Prostate gland (tissue), 2 donors: Measurements from ENCODE around the gene LGMN. TPM values are rescaled to one million over a fixed set of nuclear protein-coding genes. Genes with fewer than 3 reads are reported as not detected.

Experiments
- DNase-seq: peaks from one replicate; pipeline ENCODE4 v3.0.0-alpha.2; 2019; ENCODE audit warnings: low spot score
- H3K27ac ChIP-seq, 2 donors: fragments of 200-600 bp; sonication (generic); 2 replicates each; pipeline ENCODE4 v1.5.1; 2017 to 2019
- H3K27me3 ChIP-seq: fragments of 200-600 bp; sonication (generic); replicated peaks from 2 replicates; pipeline ENCODE4 v1.5.1; 2019; ENCODE audit not compliant: insufficient read depth
- H3K36me3 ChIP-seq, 2 donors: fragments of 200-600 bp; sonication (generic); 1 replicate in 1 of 2; 2 replicates in 1 of 2; pipeline versions ENCODE4 v1.5.1 to v1.8.1; 2017 to 2019
- H3K4me1 ChIP-seq: fragments of 200-600 bp; sonication (generic); replicated peaks from 2 replicates; pipeline ENCODE4 v1.5.1; 2019
- H3K4me3 ChIP-seq, 2 donors: fragments of 200-600 bp; sonication (generic); 2 replicates each; pipeline ENCODE4 v1.5.1; 2017 to 2019
- H3K9me3 ChIP-seq: fragments of 200-600 bp; sonication (generic); 2 replicates; pipeline ENCODE4 v1.5.1; 2017
- POLR2A ChIP-seq: fragments of 450-650 bp; IDR thresholded peaks from one replicate; pipeline ENCODE4 v1.6.1; 2016; ENCODE audit warnings: antibody characterized with exemption, mild to moderate bottlenecking
- POLR2AphosphoS5 ChIP-seq: sonication (generic); formaldehyde crosslinking; IDR thresholded peaks from one replicate; pipeline ENCODE4 v1.6.1; 2017; ENCODE audit warnings: antibody characterized with exemption
- WGBS: methylation state at CpG from one replicate; pipeline ENCODE4 v1.1.5; 2018; 5-methylcytosine and 5-hydroxymethylcytosine counted together
- intact Hi-C: fragments of 100-400 bp; cut with DNase I; formaldehyde crosslinking; loops from one replicate; pipeline ENCODE4 v1.14.2; 2022
- total RNA-seq, 2 donors: library from RNA; depleted of rRNA; stranded (reverse); fragments of >200 nt; gene quantifications; one replicate each; pipeline ENCODE4 v1.1.0, GENCODE V29; 2016
- TF ChIP-seq, protein P1 (sequence below), 4 experiments: fragments of 200-600 bp in 2 of 4; fragments of 450-650 bp in 2 of 4; sonication (generic) in 2 of 4; IDR thresholded peaks; 1 replicate in 3 of 4; 2 replicates in 1 of 4; pipeline ENCODE4 v1.5.1; 2016 to 2019; ENCODE audit warnings: antibody characterized with exemption in 4 of 4, mild to moderate bottlenecking in 2 of 4, moderate library complexity in 2 of 4

Gene LGMN
- total RNA-seq, 2 donors from 2014 or later, result 88.3 to 155 TPM

DNA sequence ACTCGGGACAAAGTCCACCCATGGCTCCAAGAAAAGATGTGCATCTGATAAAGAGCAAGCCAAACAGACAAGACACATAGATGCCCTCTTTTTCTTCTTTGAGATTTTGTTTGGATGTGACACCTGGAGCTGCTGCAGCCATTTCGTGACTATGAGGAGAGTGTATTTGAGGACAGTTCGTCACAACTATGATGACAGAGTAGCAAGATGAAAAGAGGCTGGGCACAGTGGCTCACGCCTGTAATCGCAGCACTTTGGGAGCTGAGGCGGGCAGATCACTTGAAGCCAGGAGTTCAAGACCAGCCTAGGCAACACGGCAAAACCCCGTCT, 21.5 kb downstream of the LGMN start:
- Histone ChIP-seq H3K4me3 (no peak overlapping the region), H3K27ac (no peak overlapping the region), H3K27me3 (no peaks in the 10 kb centered on the region), H3K9me3 (no peaks in the 10 kb centered on the region), H3K36me3 (peaks cover 0 to under 1% of the 10 kb centered on the region in 2 donors), H3K4me1 (peaks cover 8% of the 10 kb centered on the region)
- DNase-seq, result no peak
- WGBS, result 96% methylated on average over 8 of the region's 8 CpGs
- TF ChIP-seq, protein P1, sequence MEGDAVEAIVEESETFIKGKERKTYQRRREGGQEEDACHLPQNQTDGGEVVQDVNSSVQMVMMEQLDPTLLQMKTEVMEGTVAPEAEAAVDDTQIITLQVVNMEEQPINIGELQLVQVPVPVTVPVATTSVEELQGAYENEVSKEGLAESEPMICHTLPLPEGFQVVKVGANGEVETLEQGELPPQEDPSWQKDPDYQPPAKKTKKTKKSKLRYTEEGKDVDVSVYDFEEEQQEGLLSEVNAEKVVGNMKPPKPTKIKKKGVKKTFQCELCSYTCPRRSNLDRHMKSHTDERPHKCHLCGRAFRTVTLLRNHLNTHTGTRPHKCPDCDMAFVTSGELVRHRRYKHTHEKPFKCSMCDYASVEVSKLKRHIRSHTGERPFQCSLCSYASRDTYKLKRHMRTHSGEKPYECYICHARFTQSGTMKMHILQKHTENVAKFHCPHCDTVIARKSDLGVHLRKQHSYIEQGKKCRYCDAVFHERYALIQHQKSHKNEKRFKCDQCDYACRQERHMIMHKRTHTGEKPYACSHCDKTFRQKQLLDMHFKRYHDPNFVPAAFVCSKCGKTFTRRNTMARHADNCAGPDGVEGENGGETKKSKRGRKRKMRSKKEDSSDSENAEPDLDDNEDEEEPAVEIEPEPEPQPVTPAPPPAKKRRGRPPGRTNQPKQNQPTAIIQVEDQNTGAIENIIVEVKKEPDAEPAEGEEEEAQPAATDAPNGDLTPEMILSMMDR (IDR thresholded peaks at IDR 0.05), result no peak
- TF ChIP-seq POLR2A (no peak), POLR2AphosphoS5 (no peak)
- intact Hi-C loops, result no loop called here

DNA sequence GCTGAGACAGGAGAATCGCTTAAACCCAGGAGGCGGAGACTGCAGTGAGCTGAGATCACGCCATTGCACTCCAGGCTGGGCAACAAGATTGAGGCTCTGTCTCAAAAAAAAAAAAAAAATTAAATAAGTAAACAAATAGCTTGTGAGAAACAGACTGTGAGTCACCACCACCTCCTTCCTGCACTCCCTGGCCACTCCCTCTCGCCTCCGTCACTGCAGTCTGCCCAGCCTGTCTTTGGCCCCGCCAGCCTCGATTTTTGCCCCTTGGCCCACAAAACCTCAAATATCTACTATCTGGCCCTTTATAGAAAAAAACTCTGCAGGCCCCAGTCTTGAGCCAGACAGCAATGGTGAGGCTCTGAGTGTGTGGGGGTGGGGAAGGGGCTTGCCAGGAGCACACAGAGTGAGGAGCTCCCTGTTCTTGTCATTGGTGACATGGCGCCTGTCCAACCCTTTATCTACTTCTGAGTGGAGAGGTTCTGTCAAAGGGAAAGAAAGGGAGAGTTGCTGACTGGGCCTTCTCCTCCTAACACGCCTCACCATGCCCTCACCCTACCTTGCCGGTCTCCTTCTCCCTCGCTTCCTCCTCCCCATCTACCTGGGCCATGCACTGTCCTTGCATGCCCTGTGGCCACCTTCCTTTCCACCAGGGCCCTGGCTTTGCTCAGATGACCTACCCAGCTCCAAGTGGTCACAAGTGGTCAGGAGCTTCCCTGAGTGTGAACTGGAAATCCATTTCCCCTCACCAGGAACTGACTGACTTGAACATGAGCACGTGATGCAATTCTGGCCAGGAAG, 22.1 kb downstream of the LGMN start:
- 68% methylated on average over 12 of the region's 12 CpGs for WGBS
- no peaks in the 10 kb centered on the region for H3K27me3 ChIP-seq
- H3K9me3 ChIP-seq, result no peaks in the 10 kb centered on the region
- no peak overlapping the region for H3K4me3 ChIP-seq
- intact Hi-C loops, result no loop called here
- peak; percentile 30 for TF ChIP-seq POLR2AphosphoS5
- TF ChIP-seq, protein P1 (IDR thresholded peaks at IDR 0.05), result no peak
- peaks cover 8% of the 10 kb centered on the region for H3K4me1 ChIP-seq
- peak overlapping the region; percentile 27 to 67 for H3K27ac ChIP-seq
- peak; percentile 53 for DNase-seq
- H3K36me3 ChIP-seq, result no peaks in the 10 kb centered on the region

DNA sequence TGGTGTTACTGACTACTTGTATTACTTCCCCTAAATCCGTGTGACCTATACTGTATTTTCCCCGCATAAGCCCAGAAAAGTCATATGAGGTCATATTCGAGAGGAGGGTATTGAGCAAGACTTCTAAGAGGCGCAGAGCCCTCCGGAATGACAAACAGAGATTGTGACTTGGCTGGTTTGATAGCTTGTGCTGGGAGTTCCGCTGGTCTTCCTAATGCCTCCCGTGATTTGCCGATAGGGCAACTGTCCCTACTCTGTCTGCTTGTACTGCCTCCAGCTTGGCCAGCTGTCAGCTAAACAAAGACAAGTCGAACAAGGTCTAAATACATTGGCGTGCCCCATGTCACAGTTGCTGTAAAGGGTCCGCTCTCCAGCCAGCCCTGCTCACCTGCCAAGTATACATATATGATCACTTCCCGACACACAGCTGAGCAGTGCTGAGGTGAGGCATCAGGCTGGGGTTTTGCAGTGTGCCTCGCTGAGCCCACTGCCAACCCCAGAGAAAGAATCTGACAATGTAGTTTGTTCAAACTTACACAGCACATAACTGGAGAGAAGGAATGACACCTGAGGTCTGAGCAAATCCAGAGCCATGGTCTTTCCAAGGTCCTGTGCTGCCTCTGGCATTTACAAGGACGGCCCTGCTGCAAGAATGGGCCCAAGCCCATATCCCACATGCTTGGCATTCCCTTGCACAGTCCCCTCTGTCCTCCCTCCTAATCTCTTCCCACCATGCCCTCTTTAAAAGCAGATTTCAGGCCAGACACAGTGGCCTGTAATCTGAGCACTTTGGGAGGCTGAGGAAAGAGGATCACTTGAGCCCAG, 23.7 kb downstream of the LGMN start:
- intact Hi-C loops, result no loop called here

DNA sequence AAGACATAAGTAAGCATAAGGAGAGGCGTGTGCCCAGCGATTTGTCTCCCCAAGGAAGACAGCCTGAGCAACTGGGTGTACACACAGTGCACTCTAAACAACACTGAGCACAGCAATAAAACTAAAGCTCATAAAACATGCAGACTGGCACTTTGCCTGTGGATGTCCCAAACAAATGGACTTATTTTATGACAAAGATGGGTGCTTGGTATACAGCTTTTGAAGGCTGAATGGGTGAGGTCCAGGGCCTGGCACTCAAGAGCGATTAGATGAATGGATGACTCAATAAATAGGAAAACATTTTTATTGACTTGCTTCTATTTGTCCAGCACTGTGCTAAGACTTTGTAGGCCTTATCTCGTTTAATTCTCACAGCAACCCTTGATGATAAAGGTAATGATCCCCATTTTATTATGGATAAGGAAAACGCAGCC, 28.5 kb downstream of the LGMN start:
- peak; percentile 90 for DNase-seq

More for the DNA sequence above, 23.7 kb downstream of the LGMN start:
- Histone ChIP-seq H3K36me3 (no peaks in the 10 kb centered on the region), H3K9me3 (no peaks in the 10 kb centered on the region), H3K27me3 (no peaks in the 10 kb centered on the region), H3K4me3 (no peak overlapping the region), H3K27ac (peak overlapping the region; percentile 15 to 67), H3K4me1 (peaks cover 8% of the 10 kb centered on the region)
- WGBS, result 60% methylated on average over 14 of the region's 14 CpGs
- DNase-seq, result peak; percentile 74
- TF ChIP-seq, protein P1 (IDR thresholded peaks at IDR 0.05), result no peak
- TF ChIP-seq POLR2AphosphoS5 (peak; percentile 71), POLR2A (no peak)

More for the DNA sequence above, 28.5 kb downstream of the LGMN start:
- Histone ChIP-seq H3K4me1 (peaks cover 2% of the 10 kb centered on the region), H3K4me3 (no peak overlapping the region), H3K36me3 (no peaks in the 10 kb centered on the region), H3K9me3 (no peaks in the 10 kb centered on the region), H3K27me3 (no peaks in the 10 kb centered on the region), H3K27ac (peak overlapping the region; percentile 59 to 61)
- intact Hi-C loops, result no loop called here
- TF ChIP-seq POLR2A (no peak), POLR2AphosphoS5 (peak; percentile 96)
- TF ChIP-seq, protein P1 (IDR thresholded peaks at IDR 0.05), result peak in 1 of 4 experiments; percentile 3
- WGBS, result 15% methylated on average over 5 of the region's 5 CpGs
